Prostate gland (tissue), 2 donors: ENCODE data around the gene ABCF2.

Experiments
- CTCF ChIP-seq, 4 experiments: fragments of 200-600 bp in 2 of 4; fragments of 450-650 bp in 2 of 4; sonication (generic) in 2 of 4; IDR thresholded peaks; 1 replicate in 3 of 4; 2 replicates in 1 of 4; pipeline ENCODE4 v1.5.1; 2016 to 2019; ENCODE audit warnings: antibody characterized with exemption in 4 of 4, mild to moderate bottlenecking in 2 of 4, moderate library complexity in 2 of 4
- POLR2AphosphoS5 ChIP-seq: sonication (generic); formaldehyde crosslinking; IDR thresholded peaks from one replicate; pipeline ENCODE4 v1.6.1; 2017; ENCODE audit warnings: antibody characterized with exemption

- TF ChIP-seq CTCF (IDR thresholded peaks at IDR 0.05), result no peak
- no peak for TF ChIP-seq POLR2AphosphoS5
Observed at GRCh38 chr7:151242159-151243044, 15.4 kb upstream of the ABCF2 start.
